GM21576 (cell line): ENCODE data around the gene GNA15.
"Not testable (repeated sequence)": the region's sequence is repeated elsewhere in the genome, so short reads cannot be mapped to it uniquely, and the experiment has no call there.

Experiments
- ATAC-seq: cut with Tn5 transposase; IDR thresholded peaks from one replicate; pipeline ENCODE4 v1.9.1; 2021; ENCODE audit warnings: mild to moderate bottlenecking, moderate library complexity; ENCODE audit not compliant: unreplicated experiment

The GNA15 gene

GRCh38 chr19:3146677-3147100 lies 10.9 kb downstream of the GNA15 start:
- ATAC-seq: no peak

GRCh38 chr19:3148503-3148902 lies 12.7 kb downstream of the GNA15 start:
- no peak for ATAC-seq

DNA sequence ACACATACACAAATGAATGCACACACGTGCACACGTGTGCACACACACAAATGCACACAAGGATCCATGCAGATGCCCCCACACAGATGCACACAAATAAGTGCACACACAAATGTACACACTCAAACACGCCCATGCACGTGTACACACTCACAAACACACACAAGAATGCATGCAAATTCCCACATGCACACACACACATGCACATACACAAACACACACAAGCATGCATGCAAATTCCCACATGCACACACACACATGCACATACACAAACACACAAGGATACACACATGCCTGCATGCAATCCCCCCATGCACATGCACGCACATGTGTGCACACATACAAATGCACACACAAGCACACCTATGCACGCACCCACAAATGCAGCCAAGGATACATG lies 13.3 kb downstream of the GNA15 start:
- no peak for ATAC-seq

DNA sequence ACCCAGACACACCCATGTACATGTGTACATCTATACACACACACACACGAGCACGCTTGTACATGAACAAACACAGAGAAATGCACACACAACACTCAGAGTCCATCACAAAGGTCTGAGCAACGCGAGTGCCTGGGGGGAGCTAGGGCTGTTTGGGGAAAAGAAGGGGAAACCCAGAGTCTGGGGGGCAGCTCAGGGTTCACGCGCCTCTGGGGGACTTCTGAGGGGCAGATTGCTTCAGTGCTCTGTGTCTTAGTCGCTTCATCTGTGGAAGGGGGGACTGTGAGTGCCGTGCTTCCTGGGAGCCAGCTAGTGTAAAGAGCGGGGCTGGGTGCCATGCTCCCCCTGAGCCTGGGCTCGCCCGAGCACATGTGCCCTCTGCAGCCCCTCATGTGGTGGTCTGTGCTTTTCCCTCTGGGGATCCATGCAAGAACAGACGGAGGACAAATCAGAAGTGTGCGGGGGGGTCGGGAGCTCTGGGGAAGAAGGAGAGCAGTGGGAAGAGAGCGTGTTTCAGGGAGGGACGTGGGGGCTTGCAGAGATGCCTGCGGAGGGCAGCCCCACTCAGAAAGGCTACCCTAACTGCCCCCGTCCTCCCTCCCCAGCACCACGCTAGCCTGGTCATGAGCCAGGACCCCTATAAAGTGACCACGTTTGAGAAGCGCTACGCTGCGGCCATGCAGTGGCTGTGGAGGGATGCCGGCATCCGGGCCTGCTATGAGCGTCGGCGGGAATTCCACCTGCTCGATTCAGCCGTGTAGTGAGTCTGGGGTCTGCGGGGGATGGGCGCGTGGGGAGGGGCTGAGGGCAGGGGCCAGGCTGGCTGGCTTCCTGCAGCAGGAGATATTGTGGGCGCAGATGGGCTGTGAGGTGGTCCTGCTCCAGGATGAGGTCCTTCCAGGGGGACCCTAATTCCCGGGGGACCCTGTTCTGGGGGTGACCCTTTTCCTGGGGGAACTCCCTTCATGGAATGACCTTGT lies 14.0 kb downstream of the GNA15 start:
- ATAC-seq: no peak

- no peak for ATAC-seq
These were observed 15.0 kb downstream of the GNA15 start for GRCh38 chr19:3150739-3151329.

DNA sequence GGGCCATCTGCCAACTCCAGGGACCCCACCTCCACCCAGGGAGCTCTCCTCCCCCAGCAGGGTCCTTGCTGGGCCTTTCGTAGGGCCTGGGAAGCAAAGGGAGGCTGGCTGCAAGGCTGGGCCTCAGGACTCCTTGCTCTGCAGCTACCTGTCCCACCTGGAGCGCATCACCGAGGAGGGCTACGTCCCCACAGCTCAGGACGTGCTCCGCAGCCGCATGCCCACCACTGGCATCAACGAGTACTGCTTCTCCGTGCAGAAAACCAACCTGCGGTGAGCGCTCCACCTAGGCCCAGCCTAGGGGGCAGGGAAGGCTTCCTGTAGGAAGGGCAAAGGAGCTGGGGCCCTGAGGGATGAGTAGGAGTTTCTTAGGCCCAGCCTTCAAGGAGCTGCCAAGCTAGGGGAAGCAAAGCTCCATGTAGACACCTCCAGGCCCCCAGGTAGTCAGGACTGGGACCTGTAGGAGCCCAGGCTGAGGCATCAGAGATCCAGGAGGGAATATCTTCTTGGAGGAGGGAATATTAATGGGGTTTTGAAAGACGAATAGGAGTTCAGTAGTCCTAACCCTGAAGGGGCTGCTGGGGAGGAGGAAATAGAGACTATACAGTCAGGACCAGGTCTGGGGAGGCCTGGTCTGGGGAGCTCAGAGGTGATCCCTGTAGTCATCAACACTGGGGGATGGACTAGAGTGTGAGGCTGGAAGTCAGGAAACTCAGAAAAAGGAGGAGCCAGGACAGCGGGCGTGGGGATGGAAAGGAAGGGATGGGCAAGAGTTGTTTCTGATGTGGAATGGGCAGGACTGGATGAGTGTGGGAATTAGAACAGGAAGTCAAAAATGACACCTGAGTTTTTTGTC lies 16.0 kb downstream of the GNA15 start:
- no peak for ATAC-seq

DNA sequence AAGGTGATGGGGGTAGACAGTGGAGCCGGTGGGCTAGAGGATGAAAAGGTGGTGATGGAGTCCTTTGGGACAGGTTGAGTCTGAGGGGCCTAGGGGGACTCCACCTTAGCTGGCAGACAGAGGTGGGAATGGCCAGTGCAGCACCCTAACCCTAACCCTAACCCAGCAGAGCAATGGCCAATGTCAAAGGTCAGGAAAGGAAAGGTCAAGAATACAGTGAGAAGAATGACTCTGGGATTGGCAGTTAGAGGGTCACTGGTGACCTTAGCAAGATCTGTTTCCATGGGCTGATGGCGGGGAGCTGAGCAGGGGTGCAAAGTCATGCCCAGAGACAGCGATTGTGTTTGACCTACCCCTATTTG lies 16.6 kb downstream of the GNA15 start:
- ATAC-seq: no peak

- ATAC-seq: no peak
These were observed 17.7 kb downstream of the GNA15 start for GRCh38 chr19:3153286-3154230.

DNA sequence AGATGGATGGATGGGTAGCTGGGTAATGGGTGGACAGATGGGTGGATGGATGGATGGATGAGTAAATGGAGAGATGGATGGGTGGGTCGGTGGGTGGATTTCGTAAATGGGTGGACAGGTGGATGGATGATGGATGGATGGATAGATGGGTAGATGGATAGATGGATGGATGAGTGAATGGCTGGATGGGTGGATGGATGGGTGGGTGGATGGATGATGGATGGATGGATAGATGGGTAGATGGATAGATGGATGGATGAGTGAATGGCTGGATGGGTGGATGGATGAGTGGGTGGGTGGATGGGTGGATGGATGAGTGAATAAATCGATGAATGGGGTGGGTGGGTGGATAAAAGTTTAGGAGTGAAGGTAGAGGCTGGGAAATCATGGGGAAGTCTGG lies 18.6 kb downstream of the GNA15 start:
- ATAC-seq: not testable (repeated sequence)

DNA sequence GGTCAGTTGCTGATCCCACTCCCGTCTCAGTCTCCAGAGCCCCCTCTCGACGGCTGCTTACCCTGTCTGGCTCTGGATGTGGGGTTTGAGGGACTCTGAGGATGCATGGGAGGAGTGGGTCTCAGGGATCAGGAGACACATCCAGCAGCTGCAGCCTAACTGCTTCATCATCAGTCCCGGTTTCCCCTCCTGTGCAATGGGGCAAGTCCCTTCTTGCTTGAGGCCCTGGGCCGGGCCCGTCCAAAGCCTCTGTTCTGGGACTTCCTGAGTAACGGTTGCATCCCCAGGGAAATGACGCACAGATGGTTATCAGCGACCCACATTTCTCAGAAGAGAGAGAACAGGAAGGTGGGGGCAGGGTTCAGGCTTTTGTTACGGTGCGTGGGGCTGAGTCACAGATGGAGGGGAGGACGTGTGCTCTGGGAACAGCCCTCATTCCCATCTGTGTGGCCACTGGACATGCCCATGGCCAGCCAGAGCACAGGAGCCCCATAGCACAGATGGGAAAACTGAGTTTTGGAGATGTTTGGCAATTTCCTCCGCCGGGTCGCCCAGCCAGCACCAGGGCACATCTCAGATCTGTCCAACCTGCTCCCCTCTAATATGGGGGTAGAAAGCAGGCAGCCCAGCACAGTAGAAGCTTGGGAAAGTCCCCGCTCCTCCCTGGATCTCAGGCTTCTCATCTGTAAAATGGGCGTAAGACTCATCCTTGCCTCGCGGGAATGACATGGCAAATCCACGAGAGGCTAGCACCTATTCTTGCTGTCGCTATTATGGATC lies 19.3 kb downstream of the GNA15 start:
- peak; percentile 65 for ATAC-seq

DNA sequence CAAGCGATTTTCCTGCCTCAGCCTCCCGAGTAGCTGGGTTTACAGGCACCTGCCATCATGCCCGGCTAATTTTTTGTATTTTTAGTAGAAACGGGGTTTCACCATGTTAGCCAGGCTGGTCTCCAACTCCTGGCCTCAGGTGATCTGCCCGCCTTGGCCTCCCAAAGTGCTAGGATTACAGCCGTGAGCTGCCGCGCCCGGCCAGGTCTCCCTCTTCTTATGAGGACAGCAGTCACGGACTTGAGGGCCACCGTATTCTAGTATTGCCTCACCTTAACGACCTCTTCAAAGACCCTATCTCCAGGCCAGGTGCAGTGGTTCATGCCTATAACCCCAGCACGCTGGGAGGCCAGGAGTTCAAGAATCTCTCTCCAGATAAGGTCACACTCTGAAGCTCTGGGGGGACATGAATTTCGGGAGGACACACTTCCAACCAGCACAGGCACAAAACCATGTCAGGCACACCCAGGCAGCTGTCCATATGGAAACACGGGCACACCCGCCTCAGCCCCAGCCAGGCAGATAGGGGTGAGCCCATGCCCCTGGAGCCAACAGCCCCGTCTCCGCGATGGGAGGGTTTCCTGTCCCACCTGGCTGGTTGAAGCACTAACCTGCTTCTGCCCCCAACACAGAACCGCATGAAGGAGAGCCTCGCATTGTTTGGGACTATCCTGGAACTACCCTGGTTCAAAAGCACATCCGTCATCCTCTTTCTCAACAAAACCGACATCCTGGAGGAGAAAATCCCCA lies 21.4 kb downstream of the GNA15 start:
- ATAC-seq: no peak

- ATAC-seq: no peak
These were observed 23.7 kb downstream of the GNA15 start for GRCh38 chr19:3159565-3159964.

- no peak for ATAC-seq
These were observed 24.4 kb downstream of the GNA15 start for GRCh38 chr19:3160219-3160618.

- no peak for ATAC-seq
These were observed 25.6 kb downstream of the GNA15 start for GRCh38 chr19:3161453-3161852.

- no peak for ATAC-seq
These were observed 26.8 kb downstream of the GNA15 start for GRCh38 chr19:3162418-3163229.

GRCh38 chr19:3163230-3163886 lies 27.5 kb downstream of the GNA15 start:
- ATAC-seq: no peak

DNA sequence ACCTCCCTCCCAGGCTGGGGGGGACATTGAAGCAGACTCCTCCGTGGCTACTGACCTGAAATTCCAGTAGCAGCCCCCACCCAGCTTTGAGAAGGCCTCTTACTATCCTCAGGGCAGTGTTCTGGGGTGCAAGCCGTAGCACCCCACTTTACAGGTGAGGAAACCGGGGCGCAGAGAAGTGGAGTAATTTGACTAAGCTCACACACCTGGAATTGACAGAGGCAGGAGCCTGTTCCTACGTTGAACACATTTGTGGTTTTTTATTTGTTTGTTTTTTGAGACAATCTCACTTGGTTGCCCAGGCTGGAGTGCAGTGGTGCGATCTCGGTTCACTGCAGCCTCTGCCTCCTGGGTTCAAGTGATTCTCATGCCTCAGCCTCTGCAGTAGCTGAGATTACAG lies 28.1 kb downstream of the GNA15 start:
- no peak for ATAC-seq
